IPS-18c (cell line): ENCODE measurements around the gene CDC16.

ENCODE experiments used
- H3K4me3 ChIP-seq: 2 replicates; pipeline ENCODE4 v1.7.0; 2013; ENCODE audit warnings: low read depth, mild to moderate bottlenecking, low read length, moderate library complexity; ENCODE audit not compliant: insufficient read depth
- H3K9me3 ChIP-seq: one replicate; pipeline ENCODE4 v1.6.1; 2013; ENCODE audit warnings: mild to moderate bottlenecking, low read length, moderate library complexity; ENCODE audit not compliant: control insufficient read depth, insufficient read depth

The CDC16 gene

GRCh38 chr13:114224201-114224600 is 10.5 kb upstream of the CDC16 start:
- no peak overlapping the region for H3K4me3 ChIP-seq
- no peaks in the 10 kb centered on the region for H3K9me3 ChIP-seq

GRCh38 chr13:114225610-114226009 is 9.1 kb upstream of the CDC16 start:
- H3K4me3 ChIP-seq = no peak overlapping the region
- no peaks in the 10 kb centered on the region for H3K9me3 ChIP-seq

- Histone ChIP-seq H3K4me3 (no peak overlapping the region), H3K9me3 (no peaks in the 10 kb centered on the region)
Measured at GRCh38 chr13:114226088-114226487, 8.6 kb upstream of the CDC16 start.

DNA sequence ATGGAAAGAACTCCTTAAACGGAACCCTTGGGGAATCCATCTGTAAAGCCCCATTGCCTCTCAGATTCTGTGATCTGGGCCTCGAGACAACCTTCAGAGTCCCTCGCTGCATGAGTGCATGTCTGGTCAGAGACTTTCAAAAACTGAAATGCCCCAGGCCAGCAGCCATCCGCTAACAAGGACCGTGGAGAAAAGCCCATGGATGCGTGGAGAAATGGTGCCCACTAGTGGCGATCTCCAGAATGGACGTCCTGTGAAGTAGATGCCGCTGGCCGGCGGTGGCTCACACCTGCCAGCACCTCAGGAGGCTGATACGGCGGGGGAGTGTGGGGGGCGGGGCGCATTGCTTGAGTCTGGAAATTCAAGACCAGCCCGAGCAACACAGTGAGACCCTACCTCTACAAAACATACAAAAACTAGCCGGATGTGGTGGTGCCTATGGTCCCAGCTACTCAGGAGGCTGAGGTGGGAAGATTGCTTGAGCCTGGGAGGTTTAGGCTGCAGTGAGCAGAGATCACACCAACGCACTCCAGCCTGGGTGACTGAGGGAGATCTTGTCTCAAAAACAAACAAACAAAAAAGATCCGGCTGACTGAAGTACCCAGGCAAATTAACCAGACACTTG is 7.9 kb upstream of the CDC16 start:
- no peaks in the 10 kb centered on the region for H3K9me3 ChIP-seq
- H3K4me3 ChIP-seq = no peak overlapping the region

- Histone ChIP-seq H3K4me3 (no peak overlapping the region), H3K9me3 (no peaks in the 10 kb centered on the region)
Measured at GRCh38 chr13:114227528-114227927, 7.2 kb upstream of the CDC16 start.

DNA sequence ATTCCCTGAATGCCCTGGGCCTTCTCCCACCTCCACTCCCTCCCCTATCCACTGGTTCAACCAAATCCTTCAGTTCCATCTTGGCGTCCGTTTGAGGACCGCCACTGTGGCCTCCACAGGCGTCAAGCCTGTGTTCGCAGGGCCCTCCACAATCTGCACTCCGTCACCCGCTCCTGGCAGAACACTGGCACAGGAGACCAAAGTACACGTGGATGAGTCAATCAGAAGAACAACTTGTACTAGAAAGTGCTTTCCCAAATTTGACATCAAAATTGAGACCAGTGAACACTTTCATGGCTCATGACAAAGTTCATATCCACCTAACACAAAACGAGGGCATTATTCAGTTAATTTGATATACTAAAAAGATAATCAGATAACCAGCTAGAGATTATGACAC is 6.5 kb upstream of the CDC16 start:
- no peaks in the 10 kb centered on the region for H3K9me3 ChIP-seq

GRCh38 chr13:114229506-114229905 is 5.2 kb upstream of the CDC16 start:
- H3K9me3 ChIP-seq = no peaks in the 10 kb centered on the region
- H3K4me3 ChIP-seq = no peak overlapping the region

More for the DNA sequence above, 6.5 kb upstream of the CDC16 start:
- H3K4me3 ChIP-seq = no peak overlapping the region

- no peaks in the 10 kb centered on the region for H3K9me3 ChIP-seq
- H3K4me3 ChIP-seq = no peak overlapping the region
Measured at GRCh38 chr13:114230117-114230516, 4.6 kb upstream of the CDC16 start.

DNA sequence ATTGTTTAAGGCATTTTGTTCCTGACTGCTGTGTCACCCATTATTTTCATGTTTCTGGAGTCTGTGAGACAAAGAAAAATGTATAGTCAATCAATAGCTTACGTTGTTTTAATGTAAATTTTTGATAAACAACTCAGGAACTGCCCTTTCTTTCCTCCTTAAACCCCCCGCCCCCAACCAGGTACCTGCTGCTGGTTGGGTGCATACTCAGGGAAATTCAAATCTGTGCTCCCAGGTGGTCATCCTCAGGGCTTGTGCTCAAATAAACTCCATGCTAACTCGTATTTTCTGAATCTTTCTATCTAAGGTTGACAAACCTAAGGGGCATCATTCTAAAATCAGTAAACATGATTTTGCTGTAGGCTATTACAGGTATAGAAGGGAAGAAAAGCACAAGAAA is 4.1 kb upstream of the CDC16 start:
- no peak overlapping the region for H3K4me3 ChIP-seq
- H3K9me3 ChIP-seq = no peaks in the 10 kb centered on the region

DNA sequence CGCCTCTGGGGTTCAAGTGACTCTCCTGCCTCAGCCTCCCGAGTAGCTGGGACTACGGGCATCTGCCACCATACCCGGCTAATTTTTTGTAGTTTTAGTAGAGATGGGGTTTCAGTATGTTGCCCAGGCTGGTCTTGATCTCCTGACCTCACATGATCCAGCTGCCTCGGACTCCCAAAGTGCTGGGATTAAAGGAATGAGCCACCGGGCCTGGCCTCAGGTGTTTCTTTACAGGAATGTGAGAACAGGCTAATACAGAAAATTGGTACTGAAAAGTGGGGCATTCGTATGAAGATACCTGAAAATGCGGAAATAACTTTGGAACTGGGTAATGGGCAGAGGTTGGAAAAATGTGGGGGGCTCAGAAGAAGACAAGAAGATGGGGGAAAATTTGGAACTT is 2.8 kb upstream of the CDC16 start:
- Histone ChIP-seq H3K4me3 (no peak overlapping the region), H3K9me3 (no peaks in the 10 kb centered on the region)

DNA sequence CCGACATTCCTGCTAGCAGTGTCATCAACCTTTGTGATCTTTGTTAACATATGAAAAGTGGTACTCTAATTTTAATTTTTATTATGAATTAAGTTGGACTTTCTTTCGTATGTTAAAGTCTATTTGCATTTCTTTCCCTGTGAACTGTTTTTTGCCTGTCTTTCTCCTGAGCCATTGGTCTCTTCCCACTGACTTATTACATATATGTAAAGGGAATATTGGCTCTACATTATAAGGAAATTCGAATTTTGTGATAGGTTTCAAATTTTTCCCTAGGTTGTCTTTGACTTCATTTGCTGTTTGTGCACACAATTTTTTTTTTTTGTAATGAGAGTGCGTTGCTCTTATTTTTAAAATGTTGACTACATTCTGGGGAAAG is 442 bp upstream of the CDC16 start:
- H3K4me3 ChIP-seq = no peak overlapping the region; the same call in 1 of the 2 replicates
- no peaks in the 10 kb centered on the region for H3K9me3 ChIP-seq

- H3K4me3 ChIP-seq = peak overlapping the region; percentile 82
- no peaks in the 10 kb centered on the region for H3K9me3 ChIP-seq
Measured at GRCh38 chr13:114235697-114236096, 1.0 kb downstream of the CDC16 start.

DNA sequence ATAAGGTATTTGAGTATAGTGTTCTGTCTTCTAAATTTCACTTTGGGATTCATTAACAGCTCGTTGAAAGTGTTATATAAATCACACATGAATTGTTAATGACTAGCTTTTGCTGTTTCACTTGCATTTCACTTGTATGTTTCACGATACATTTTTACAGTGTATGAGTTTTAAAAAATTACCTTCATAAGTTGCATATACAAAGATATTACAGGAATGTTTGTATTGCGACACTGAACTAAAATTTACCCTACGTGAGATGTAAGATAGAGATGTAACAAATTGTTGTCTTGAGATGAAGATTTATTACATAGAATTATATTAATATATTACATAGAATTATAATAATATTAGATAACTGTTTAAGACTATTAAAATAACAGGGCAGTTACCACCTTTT is 1.5 kb downstream of the CDC16 start:
- H3K4me3 ChIP-seq = peak overlapping the region; percentile 82; the same call in 1 of the 2 replicates
- no peaks in the 10 kb centered on the region for H3K9me3 ChIP-seq

DNA sequence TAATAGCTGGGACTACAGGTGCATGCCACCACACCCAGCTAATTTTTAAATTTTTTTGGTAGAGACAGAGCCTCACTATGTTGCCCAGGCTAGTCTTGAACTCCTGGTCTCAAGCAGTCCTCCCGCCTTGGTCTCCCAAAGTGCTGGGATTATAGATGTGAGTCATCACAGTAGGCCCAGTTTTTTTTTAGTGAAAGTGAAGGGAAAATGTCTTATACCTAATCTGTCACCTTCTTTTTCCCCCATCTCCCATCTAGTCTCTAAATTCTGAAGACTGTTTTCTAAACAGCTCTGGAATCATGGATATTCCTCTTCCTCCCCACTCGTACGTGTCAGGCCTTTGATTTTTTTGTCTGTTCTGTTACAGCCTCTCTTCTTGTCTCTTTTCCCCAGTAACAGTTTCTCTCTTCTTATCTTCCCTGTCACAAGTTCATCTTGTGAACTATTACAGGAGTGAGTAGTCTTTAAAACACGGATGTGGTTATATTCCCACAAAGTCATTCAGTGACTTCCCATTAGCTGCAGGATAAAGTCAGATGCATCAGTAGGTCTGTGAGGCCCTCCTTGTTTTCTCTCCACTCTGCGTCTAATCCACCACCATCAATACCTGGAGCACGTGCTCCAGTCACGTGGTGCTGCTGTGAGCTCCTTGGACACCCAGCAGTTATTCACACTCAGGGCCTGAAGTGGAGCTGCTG is 2.9 kb downstream of the CDC16 start:
- H3K4me3 ChIP-seq = no peak overlapping the region
- H3K9me3 ChIP-seq = no peaks in the 10 kb centered on the region

DNA sequence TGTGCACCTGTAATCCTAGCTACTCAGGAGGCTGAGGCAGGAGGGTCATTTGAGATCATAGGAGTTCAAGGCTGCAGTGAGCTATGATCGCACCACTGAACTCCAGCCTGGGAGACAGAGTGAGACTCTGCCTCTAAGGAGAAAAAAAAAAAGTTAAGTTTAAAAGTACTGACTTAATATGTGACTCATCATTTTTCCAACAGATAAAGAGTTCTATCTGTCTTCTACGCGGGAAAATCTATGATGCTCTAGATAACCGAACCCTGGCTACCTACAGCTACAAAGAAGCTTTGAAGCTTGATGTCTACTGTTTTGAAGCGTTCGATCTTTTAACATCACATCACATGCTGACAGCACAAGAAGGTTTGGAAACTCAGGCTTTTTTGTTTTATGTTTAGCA is 7.2 kb downstream of the CDC16 start:
- no peak overlapping the region for H3K4me3 ChIP-seq
- no peaks in the 10 kb centered on the region for H3K9me3 ChIP-seq

DNA sequence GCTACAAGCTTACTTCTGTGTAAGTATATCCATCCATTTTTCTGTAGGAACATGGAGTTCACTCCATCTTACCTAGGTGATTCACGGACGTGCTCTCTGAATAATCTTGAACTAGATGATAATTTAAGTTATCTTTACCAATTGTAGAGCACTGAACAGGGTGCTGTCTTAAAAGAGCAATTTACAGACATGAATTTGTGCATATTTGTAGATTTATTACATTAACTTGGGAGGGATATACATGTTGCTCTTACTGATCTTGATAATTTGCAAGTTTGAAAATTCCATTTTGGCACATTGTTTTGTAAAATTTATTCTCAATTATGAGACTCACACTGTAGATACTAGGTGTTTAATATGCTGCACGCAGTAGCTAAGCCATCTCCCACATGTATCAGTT is 9.3 kb downstream of the CDC16 start:
- no peak overlapping the region for H3K4me3 ChIP-seq
- no peaks in the 10 kb centered on the region for H3K9me3 ChIP-seq

GRCh38 chr13:114244637-114245036 is 9.9 kb downstream of the CDC16 start:
- H3K9me3 ChIP-seq = no peaks in the 10 kb centered on the region
- H3K4me3 ChIP-seq = no peak overlapping the region

- H3K9me3 ChIP-seq = no peaks in the 10 kb centered on the region
- H3K4me3 ChIP-seq = no peak overlapping the region
Measured at GRCh38 chr13:114248011-114248410, 13.3 kb downstream of the CDC16 start.

DNA sequence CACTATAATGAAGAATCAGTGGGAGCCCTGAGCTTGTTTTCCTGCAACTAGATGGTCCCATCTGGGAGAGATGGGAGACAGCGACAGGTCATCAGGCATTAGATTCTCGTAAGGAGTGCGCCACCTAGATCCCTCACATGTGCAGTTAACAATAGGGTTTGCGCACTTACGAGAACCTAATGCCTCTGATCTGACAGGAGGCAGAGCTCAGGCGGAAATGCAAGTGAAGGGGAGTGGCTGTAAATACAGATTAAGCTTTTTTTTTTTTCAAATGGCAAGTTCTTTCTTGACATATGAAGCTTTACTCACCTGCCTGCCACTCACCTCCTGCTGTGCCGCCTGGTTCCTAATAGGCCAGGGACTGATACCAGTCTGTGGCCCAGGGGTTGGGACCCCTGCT is 14.4 kb downstream of the CDC16 start:
- H3K9me3 ChIP-seq = no peaks in the 10 kb centered on the region
- no peak overlapping the region for H3K4me3 ChIP-seq
